HepG2 (cell line): Measurements from ENCODE around the gene BPIFB2. TPM values are rescaled to one million over a fixed set of nuclear protein-coding genes. Genes with fewer than 3 reads are reported as not detected.
A peak's percentile ranks its signal among the peaks of the same experiment; 100 is the strongest.

Experiments
- AGO1 ChIP-seq: fragments of 200-400 bp; formaldehyde crosslinking; IDR thresholded peaks from 2 replicates; pipeline ENCODE4 v1.6.1; 2017; ENCODE audit warnings: mild to moderate bottlenecking, low read depth, low read length, moderate library complexity; ENCODE audit not compliant: poor library complexity, severe bottlenecking
- HDAC2 ChIP-seq: sonication (generic); formaldehyde crosslinking; IDR thresholded peaks from 2 replicates; pipeline ENCODE4 v1.4.0; 2020; ENCODE audit warnings: missing genetic modification reagents
- HHEX ChIP-seq: IDR thresholded peaks from 2 replicates; pipeline ENCODE4 v1.6.1; 2016; ENCODE audit warnings: control low read depth
- HNRNPL ChIP-seq: fragments of 200-400 bp; formaldehyde crosslinking; IDR thresholded peaks from 2 replicates; pipeline ENCODE4 v1.6.1; 2017; ENCODE audit warnings: mild to moderate bottlenecking, low read depth, low read length
- HOXA7 ChIP-seq: sonication (generic); formaldehyde crosslinking; IDR thresholded peaks from 2 replicates; pipeline ENCODE4 v1.8.1; 2022; ENCODE audit warnings: mild to moderate bottlenecking, missing genetic modification reagents, moderate library complexity
- JARID2 ChIP-seq: sonication (generic); formaldehyde crosslinking; IDR thresholded peaks from 2 replicates; pipeline ENCODE4 v1.8.1; 2023; ENCODE audit warnings: missing genetic modification reagents, inconsistent platforms; ENCODE audit not compliant: insufficient replicate concordance
- KDM5A ChIP-seq: fragments of 200-600 bp; sonication (generic); IDR thresholded peaks from 2 replicates; pipeline ENCODE4 v1.7.0; 2018; ENCODE audit warnings: antibody characterized with exemption, mild to moderate bottlenecking, low read length, borderline replicate concordance
- ZBTB21 ChIP-seq: sonication (generic); formaldehyde crosslinking; IDR thresholded peaks from 2 replicates; pipeline ENCODE4 v1.4.0; 2020; ENCODE audit warnings: missing genetic modification reagents
- ZNF230 ChIP-seq: sonication (generic); formaldehyde crosslinking; IDR thresholded peaks from 2 replicates; pipeline ENCODE4 v1.4.0; 2020; ENCODE audit warnings: mild to moderate bottlenecking, missing genetic modification reagents
- ZNF253 ChIP-seq: sonication (generic); formaldehyde crosslinking; IDR thresholded peaks from 2 replicates; pipeline ENCODE4 v1.8.0; 2022; ENCODE audit warnings: mild to moderate bottlenecking, missing genetic modification reagents, borderline replicate concordance
- ZNF263 ChIP-seq: sonication (generic); formaldehyde crosslinking; IDR thresholded peaks from 2 replicates; pipeline ENCODE4 v1.4.0; 2020; ENCODE audit warnings: missing genetic modification reagents
- ZNF724P ChIP-seq: sonication (generic); formaldehyde crosslinking; IDR thresholded peaks from 2 replicates; pipeline ENCODE4 v1.8.0; 2022; ENCODE audit warnings: missing genetic modification reagents, borderline replicate concordance
- ZNF747 ChIP-seq: sonication (generic); formaldehyde crosslinking; IDR thresholded peaks from 2 replicates; pipeline ENCODE4 v1.8.1; 2023; ENCODE audit warnings: missing genetic modification reagents, mild to moderate bottlenecking, borderline replicate concordance
- ZZZ3 ChIP-seq: sonication (generic); formaldehyde crosslinking; IDR thresholded peaks from 2 replicates; pipeline ENCODE4 v1.4.0; 2020; ENCODE audit warnings: missing genetic modification reagents, mild to moderate bottlenecking, borderline replicate concordance
- polyA plus RNA-seq, 8 experiments: library from polyadenylated mRNA; depleted of rRNA in 3 of 8; stranded (reverse) in 7 of 8; unstranded in 1 of 8; fragments of >200 nt; fragmentation: Illumina TruSeq in 4 of 8; extraction: Trizol in 4 of 8; gene quantifications; 2 replicates each; pipeline versions ENCODE4 v1.2.1 to v1.2.3, GENCODE V29; 2011 to 2016; ENCODE audit warnings: low read depth in 4 of 8, missing spikeins in 1 of 8, mixed read lengths in 1 of 8; ENCODE audit not compliant: insufficient read depth in 1 of 8
- total RNA-seq, 5 experiments: library from RNA; depleted of rRNA; stranded (reverse); fragments of >200 nt; fragmentation: Illumina TruSeq; extraction: Trizol; gene quantifications; 2 replicates each; pipeline ENCODE4 v1.2.3, GENCODE V29; 2016; ENCODE audit warnings: low read depth in 1 of 5
- TF ChIP-seq, protein P1 (sequence below): sonication (generic); formaldehyde crosslinking; IDR thresholded peaks from 2 replicates; pipeline ENCODE4 v1.4.0; 2020; ENCODE audit warnings: missing genetic modification reagents, borderline replicate concordance
- TF ChIP-seq, protein P2 (sequence below), 2 experiments: sonication (generic) in 1 of 2; formaldehyde crosslinking in 1 of 2; IDR thresholded peaks; 2 replicates each; pipeline versions ENCODE4 v1.5.1 to v1.6.1; 2011 to 2020; ENCODE audit warnings: borderline replicate concordance in 1 of 2, low read depth in 1 of 2, low read length in 1 of 2, mild to moderate bottlenecking in 1 of 2, missing genetic modification reagents in 1 of 2, moderate library complexity in 1 of 2
- TF ChIP-seq, protein P3 (sequence below): sonication (generic); formaldehyde crosslinking; IDR thresholded peaks from 2 replicates; pipeline ENCODE4 v1.4.0; 2020; ENCODE audit warnings: missing genetic modification reagents
- TF ChIP-seq, protein P4 (sequence below): sonication (generic); formaldehyde crosslinking; IDR thresholded peaks from 2 replicates; pipeline ENCODE4 v1.8.0; 2022; ENCODE audit warnings: missing genetic modification reagents, mild to moderate bottlenecking, moderate library complexity, borderline replicate concordance

The BPIFB2 gene
- total and polyA plus RNA-seq, 2 of the 13 experiments (the other 11 are each of a cell fraction or from before 2014, with no cell fraction given), result 54.5 to 902 TPM

DNA sequence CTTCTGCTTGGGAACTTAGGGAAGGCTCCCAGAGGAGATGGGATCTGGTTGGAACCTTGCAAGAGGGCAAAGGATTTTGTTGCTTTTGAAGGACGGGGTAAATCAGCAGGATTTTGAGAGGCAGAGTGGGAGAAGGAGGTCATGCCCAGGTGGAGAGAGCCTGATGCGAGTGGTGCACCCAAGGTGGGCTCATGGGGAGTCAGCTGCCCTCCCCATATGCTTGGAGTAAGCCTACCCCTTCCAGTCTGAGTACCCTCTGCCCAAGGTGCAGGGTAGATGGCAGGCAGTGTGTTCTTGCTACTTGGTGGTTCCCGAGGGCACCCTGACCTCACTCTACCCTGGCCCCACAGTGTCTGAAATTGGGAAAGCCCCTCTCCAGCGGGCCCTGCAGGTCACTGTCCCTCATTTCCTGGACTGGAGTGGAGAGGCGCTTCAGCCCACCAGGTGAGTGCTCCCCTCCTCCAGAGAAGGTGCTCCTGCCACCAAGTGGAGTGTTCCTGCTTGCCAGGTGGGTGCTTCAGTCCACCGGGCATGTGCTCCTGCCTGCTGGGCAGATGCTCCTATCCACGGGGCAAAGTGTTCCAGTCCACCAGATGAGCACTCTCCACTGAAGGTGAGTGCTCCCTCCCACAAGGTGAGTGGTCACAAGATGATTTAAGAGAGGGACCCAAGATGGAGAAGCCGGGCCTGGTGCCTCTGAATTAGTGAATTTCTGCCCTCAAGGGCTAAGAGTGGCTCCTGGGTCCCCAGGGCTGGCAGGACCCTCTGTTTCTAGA, 3.4 kb downstream of the BPIFB2 start (continued):
- TF ChIP-seq, protein P1, sequence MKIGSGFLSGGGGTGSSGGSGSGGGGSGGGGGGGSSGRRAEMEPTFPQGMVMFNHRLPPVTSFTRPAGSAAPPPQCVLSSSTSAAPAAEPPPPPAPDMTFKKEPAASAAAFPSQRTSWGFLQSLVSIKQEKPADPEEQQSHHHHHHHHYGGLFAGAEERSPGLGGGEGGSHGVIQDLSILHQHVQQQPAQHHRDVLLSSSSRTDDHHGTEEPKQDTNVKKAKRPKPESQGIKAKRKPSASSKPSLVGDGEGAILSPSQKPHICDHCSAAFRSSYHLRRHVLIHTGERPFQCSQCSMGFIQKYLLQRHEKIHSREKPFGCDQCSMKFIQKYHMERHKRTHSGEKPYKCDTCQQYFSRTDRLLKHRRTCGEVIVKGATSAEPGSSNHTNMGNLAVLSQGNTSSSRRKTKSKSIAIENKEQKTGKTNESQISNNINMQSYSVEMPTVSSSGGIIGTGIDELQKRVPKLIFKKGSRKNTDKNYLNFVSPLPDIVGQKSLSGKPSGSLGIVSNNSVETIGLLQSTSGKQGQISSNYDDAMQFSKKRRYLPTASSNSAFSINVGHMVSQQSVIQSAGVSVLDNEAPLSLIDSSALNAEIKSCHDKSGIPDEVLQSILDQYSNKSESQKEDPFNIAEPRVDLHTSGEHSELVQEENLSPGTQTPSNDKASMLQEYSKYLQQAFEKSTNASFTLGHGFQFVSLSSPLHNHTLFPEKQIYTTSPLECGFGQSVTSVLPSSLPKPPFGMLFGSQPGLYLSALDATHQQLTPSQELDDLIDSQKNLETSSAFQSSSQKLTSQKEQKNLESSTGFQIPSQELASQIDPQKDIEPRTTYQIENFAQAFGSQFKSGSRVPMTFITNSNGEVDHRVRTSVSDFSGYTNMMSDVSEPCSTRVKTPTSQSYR, result no peak
- TF ChIP-seq ZBTB21 (CRISPR knock-in tag) (no peak), AGO1 (no peak), ZNF724P (CRISPR knock-in tag) (0 out of 2 replicates have a peak, but pooled peaks have one; percentile 46), HNRNPL (peak; percentile 79), HOXA7 (CRISPR knock-in tag) (no peak), KDM5A (no peak), ZZZ3 (CRISPR knock-in tag) (peak; percentile 27; the same call in 1 of the 2 replicates), ZNF253 (CRISPR knock-in tag) (no peak), HHEX (no peak), JARID2 (CRISPR knock-in tag) (no peak), HDAC2 (no peak), ZNF747 (CRISPR knock-in tag) (no peak), ZNF230 (CRISPR knock-in tag) (no peak), ZNF263 (peak; percentile 100)
- TF ChIP-seq, protein P2, sequence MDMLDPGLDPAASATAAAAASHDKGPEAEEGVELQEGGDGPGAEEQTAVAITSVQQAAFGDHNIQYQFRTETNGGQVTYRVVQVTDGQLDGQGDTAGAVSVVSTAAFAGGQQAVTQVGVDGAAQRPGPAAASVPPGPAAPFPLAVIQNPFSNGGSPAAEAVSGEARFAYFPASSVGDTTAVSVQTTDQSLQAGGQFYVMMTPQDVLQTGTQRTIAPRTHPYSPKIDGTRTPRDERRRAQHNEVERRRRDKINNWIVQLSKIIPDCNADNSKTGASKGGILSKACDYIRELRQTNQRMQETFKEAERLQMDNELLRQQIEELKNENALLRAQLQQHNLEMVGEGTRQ (IDR thresholded peaks at IDR 0.05; ENCODE audit: low read depth, low read length), result no peak
- TF ChIP-seq, protein P2 (CRISPR knock-in tag; IDR thresholded peaks at IDR 0.05; ENCODE audit: borderline replicate concordance), result no peak
- TF ChIP-seq, protein P3, sequence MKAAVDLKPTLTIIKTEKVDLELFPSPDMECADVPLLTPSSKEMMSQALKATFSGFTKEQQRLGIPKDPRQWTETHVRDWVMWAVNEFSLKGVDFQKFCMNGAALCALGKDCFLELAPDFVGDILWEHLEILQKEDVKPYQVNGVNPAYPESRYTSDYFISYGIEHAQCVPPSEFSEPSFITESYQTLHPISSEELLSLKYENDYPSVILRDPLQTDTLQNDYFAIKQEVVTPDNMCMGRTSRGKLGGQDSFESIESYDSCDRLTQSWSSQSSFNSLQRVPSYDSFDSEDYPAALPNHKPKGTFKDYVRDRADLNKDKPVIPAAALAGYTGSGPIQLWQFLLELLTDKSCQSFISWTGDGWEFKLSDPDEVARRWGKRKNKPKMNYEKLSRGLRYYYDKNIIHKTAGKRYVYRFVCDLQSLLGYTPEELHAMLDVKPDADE, result no peak
- TF ChIP-seq, protein P4, sequence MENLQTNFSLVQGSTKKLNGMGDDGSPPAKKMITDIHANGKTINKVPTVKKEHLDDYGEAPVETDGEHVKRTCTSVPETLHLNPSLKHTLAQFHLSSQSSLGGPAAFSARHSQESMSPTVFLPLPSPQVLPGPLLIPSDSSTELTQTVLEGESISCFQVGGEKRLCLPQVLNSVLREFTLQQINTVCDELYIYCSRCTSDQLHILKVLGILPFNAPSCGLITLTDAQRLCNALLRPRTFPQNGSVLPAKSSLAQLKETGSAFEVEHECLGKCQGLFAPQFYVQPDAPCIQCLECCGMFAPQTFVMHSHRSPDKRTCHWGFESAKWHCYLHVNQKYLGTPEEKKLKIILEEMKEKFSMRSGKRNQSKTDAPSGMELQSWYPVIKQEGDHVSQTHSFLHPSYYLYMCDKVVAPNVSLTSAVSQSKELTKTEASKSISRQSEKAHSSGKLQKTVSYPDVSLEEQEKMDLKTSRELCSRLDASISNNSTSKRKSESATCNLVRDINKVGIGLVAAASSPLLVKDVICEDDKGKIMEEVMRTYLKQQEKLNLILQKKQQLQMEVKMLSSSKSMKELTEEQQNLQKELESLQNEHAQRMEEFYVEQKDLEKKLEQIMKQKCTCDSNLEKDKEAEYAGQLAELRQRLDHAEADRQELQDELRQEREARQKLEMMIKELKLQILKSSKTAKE, result no peak
